22Rv1 (cell line): ENCODE data around the gene TANC2.

ENCODE experiments used
- ZFX ChIP-seq: fragments of 450-650 bp; IDR thresholded peaks from 2 replicates; pipeline ENCODE4 v1.6.1; 2017; ENCODE audit warnings: antibody characterized with exemption, borderline replicate concordance
- TF ChIP-seq, protein P1 (sequence below): fragments of 450-650 bp; IDR thresholded peaks from 2 replicates; pipeline ENCODE4 v1.5.1; 2017; ENCODE audit warnings: mild to moderate bottlenecking

DNA sequence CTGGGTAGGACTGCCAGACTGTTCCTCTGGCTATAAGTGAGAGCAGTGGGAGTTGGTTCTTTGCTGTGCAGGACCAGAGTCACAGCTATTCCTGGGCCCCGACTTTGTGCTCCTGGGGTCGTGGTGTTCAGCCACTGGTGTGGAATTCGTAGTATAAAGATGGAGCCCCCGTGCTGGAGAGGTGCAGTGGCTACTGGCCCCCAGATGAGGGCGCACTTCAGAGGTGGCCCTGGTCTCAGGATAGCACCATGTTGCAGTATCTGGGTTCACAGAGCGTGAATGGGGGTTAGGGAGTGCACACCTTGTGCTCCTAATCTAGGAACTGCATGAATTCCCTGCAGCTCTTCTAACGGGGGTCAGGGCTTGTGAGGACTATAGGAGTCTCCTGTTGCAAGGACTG lies 21.1 kb downstream of the TANC2 start:
- TF ChIP-seq, protein P1, sequence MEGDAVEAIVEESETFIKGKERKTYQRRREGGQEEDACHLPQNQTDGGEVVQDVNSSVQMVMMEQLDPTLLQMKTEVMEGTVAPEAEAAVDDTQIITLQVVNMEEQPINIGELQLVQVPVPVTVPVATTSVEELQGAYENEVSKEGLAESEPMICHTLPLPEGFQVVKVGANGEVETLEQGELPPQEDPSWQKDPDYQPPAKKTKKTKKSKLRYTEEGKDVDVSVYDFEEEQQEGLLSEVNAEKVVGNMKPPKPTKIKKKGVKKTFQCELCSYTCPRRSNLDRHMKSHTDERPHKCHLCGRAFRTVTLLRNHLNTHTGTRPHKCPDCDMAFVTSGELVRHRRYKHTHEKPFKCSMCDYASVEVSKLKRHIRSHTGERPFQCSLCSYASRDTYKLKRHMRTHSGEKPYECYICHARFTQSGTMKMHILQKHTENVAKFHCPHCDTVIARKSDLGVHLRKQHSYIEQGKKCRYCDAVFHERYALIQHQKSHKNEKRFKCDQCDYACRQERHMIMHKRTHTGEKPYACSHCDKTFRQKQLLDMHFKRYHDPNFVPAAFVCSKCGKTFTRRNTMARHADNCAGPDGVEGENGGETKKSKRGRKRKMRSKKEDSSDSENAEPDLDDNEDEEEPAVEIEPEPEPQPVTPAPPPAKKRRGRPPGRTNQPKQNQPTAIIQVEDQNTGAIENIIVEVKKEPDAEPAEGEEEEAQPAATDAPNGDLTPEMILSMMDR, result peak; percentile 53
- TF ChIP-seq ZFX, result no peak
